ENCODE measurements around the gene AQP1.

The AQP1 gene

DNA sequence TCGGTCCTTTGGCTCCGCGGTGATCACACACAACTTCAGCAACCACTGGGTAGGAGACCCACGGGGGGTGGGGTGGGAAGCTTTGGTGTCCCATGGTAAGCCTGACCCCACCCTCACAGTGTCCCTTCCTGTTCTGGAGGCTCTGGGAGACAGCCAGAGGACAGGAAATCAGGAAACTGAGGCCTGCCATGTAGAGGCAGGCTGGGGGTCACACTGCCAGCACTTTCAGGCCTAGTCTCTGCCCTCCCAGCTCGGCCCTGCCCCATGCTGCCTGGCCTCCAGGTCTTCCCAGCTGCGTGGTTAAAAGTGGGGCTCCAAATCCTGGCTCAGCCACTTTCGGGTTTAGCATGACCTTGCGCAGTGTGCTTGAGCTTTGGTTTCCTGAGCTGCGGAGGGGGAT is 10.9 kb downstream of the AQP1 start:
- DNase-seq = no peak

DNA sequence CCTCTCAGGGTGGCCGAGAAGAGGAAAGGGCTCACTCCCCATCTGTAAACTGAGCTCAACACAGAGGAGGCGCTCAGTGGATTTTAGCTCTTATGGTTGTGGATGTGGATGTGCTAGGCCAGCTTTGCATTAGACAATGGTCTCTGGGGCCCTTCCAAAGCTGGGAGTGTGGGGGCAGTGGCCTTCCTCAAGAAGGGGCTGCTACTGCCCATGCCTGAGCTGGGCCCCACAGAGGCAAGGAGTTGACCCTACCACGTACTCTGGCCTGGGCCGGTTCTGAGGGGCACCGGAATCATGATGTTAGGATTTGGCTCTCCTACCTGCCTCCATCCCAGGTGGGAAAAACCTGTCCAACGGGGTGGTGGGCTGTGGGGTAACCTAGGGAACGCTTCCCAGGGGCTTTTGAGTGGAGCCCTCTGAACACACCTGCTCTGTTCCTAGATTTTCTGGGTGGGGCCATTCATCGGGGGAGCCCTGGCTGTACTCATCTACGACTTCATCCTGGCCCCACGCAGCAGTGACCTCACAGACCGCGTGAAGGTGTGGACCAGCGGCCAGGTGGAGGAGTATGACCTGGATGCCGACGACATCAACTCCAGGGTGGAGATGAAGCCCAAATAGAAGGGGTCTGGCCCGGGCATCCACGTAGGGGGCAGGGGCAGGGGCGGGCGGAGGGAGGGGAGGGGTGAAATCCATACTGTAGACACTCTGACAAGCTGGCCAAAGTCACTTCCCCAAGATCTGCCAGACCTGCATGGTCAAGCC is 11.5 kb downstream of the AQP1 start:
- no peak for DNase-seq

DNA sequence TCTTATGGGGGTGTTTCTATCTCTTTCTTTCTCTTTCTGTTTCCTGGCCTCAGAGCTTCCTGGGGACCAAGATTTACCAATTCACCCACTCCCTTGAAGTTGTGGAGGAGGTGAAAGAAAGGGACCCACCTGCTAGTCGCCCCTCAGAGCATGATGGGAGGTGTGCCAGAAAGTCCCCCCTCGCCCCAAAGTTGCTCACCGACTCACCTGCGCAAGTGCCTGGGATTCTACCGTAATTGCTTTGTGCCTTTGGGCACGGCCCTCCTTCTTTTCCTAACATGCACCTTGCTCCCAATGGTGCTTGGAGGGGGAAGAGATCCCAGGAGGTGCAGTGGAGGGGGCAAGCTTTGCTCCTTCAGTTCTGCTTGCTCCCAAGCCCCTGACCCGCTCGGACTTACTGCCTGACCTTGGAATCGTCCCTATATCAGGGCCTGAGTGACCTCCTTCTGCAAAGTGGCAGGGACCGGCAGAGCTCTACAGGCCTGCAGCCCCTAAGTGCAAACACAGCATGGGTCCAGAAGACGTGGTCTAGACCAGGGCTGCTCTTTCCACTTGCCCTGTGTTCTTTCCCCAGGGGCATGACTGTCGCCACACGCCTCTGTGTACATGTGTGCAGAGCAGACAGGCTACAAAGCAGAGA is 12.2 kb downstream of the AQP1 start:
- no peak for DNase-seq

DNA sequence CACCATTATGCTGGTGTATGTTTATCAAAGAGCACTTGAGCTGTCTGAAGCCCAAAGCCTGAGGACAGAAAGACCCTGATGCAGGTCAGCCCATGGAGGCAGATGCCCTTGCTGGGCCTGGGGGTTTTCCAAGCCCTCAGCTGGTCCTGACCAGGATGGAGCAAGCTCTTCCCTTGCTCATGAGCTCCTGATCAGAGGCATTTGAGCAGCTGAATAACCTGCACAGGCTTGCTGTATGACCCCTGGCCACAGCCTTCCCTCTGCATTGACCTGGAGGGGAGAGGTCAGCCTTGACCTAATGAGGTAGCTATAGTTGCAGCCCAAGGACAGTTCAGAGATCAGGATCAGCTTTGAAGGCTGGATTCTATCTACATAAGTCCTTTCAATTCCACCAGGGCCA is 13.0 kb downstream of the AQP1 start:
- DNase-seq = no peak

DNA sequence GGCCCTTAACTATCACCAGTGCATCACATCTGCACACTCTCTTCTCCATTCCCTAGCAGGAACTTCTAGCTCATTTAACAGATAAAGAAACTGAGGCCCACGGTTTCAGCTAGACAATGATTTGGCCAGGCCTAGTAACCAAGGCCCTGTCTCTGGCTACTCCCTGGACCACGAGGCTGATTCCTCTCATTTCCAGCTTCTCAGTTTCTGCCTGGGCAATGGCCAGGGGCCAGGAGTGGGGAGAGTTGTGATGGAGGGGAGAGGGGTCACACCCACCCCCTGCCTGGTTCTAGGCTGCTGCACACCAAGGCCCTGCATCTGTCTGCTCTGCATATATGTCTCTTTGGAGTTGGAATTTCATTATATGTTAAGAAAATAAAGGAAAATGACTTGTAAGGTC is 13.5 kb downstream of the AQP1 start:
- DNase-seq = no peak

DNA sequence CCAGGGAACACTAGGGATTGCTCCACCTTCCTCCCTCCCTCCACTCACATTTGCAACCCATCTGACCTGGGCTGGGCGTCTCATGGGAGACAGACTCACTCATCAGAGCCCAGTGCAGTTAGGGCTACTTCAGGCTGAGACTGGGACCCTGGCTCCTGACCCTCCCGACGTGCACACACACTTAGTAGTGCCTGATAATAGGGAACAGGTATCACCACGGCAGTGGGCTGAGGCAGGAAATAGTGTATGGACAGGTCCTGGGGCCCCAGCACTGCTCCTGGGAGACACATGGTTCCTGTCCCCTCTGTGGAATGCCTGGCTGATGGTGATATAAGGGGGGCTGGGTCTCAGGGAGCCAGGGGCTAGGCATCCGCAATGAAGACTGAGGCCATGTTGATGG is 14.3 kb downstream of the AQP1 start:
- no peak for DNase-seq

DNA sequence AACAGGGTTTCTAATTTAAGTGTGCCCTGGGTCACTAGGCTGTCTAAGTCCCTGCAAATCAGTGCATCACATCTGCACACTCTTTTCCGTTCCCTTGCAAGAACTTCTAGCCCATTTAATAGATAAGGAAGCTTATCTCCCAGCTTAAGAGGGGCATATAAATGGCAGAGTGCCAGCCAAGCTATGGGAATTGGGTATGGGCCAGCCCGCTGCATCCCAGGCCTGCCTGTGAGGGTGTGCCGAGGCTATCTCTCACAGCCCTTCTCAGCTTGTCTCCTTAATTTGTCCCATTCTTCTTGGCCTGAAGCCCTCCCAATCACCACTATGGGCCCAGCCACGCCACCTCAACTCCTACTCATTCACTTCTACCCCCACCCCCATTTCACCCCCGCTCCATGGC is 14.7 kb downstream of the AQP1 start:
- no peak for DNase-seq

DNA sequence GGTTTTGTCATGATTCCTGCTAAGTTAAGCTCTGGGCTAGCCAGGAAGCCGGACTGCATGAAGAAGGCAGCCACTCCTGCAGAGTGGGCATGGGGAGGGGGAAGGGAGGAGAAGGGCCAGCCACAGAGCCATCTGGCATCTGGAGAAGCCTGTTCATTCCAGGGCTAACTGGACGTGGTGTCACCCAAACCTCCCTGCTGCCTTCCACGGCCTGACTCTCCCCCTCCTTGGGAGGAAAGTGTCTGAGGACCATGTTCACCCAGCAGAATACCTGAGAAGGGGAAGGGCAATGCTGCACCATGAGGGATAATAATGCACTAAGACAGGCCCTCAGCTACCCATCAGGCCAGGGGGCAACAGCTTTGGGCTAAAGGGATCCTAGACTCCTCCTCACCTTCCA is 15.4 kb downstream of the AQP1 start:
- no peak for DNase-seq

DNA sequence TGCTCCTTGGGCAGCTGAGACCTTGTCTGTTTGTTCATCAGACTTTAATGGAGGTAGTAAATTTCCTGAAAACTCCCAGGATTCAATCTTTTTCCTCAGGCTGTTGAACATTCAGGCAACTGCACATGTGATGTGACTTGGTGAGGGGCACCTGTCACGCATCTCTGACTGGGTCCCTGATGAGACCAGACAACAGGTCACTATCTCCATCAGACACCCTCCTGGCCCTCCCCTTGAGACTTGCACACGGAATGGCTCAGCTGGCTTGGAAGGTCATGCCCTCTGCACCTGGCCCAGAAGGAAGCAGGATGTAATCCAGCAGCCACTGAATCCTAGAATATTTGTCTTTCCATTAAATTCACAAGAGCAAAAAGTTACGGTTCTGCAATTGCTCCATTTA is 15.9 kb downstream of the AQP1 start:
- no peak for DNase-seq

DNA sequence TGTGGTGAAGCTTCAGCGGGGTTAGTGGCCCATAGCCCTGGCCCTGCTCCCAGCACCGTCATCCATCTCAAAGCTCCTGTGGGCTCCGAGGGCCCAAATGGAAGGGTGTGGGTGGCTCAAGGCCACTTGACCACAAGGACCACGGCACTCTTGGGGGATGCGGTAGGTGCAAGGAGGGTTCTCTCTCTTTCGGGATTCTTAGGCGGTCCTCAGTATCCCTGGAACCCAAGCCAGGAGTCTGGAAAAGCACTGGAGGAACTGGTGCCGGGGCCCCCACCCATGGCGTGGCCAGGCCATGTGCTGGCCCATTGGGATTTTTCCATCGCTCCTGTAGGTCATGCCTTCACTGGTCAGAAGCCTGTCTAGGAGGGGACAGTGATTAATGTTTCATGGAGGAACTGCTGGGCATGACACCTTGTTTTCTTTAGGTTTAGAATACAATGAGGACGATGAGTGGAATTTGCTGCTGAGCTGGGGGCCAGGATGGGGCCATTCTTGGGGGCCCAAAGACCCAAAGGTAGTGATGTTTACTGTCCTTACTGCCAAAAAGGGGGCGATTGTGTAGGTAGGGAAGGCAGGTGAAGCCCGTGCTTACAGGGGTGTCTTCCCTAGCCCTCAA is 16.7 kb downstream of the AQP1 start:
- no peak for DNase-seq

DNA sequence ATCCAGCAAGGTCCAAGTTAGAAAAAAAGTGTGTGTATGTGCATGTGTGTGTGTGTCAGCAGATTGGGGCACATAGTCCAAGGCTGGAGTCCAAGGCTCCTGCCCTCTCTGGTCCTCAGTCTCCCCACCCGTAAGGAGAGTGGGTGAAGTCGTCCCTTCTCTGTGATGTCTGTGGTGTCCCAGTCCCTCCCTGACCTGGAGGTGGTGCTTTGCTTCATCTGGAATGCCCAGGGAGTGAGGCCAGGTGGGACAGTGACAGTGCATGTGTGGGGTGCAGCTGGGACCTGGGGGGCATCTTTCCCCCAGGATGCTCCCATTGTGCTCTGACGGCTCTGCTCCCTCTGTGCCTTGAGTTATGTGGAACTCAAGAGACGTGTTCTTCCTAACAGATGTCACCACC is 18.0 kb downstream of the AQP1 start:
- no peak for DNase-seq

DNA sequence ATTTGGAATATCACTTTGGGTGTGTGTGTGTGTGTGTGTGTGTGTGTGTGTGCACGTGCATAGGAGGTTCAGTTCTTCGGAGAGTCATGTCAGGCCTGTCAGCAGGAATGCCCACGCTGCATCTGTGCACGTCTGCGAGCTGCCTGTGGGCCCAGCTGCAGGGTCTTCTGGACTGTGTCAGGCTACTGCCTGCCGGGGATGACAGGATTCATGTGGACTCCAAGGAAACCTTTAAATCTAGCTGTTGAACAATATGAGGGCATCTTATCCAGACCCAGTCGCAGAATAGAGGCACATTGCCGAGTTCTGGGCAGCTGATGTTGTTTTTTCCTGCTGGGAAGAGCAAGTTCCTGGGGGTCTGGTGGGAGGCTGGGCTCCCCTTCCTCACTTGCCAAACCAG is 19.0 kb downstream of the AQP1 start:
- DNase-seq = no peak

DNA sequence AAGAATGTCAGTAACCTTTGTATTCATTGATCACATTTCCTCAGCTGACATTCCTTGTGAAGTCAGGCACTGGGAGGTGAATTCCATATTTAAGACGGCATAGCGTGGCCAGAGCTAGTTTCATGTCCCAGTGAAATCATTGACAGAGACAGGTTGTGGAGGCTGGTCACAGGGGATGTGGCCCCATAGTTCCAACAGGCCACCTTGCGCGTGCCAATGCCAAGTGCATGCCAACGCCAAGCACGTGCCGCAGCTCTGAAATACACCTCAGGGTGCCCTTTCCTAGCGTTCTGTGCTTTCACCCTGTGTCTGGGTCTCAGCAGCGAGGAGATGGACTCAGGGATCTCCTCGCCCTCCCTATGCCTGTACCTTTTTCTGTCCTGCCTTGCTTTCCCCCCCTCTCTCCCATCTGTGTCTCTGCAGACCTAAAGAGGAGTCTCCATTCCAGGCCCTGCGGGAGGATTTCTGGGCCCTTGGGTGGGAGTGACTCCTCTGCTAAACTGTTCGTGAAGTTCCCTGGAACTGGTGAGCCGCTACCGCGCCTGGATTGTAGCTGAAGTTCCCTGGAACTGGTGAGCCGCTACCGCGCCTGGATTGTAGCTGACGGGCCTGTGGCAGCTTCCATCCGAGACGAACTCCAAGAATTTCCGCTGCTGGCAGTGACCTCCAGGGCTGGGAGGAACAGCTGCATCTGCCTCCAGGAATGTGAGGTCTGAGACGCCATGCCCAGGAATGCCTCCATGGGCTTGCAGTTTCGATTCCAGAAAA is 19.7 kb downstream of the AQP1 start:
- DNase-seq = no peak

DNA sequence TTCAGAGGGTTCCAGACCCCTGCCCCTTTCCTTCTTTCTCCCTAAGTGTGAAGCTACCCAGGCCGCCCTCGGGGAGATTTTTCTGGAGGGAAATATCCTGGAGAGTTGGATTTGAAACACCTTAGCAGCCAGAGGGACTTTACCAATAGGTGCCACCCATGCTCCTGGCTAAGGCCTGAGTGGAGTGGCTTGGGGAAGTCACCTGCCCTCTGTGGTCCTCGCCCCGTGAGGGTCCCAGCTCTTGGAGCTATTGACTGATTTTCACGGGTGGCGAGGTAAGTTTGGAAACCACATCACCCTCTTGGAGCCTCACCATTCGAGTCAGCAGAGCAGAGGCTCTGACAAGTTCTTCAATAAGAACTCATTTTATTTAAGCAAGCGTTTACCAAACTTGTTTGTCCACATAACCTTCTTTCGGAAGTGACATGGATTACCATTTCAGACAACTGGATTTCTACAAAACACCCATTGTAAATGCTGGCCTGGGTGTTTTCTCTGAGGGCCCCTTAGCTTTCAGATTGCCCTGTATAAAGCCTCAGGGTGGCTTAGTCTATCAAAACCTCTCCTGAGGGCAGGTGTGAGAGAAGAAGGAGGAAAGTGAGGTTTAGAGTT is 20.4 kb downstream of the AQP1 start:
- no peak for DNase-seq

DNA sequence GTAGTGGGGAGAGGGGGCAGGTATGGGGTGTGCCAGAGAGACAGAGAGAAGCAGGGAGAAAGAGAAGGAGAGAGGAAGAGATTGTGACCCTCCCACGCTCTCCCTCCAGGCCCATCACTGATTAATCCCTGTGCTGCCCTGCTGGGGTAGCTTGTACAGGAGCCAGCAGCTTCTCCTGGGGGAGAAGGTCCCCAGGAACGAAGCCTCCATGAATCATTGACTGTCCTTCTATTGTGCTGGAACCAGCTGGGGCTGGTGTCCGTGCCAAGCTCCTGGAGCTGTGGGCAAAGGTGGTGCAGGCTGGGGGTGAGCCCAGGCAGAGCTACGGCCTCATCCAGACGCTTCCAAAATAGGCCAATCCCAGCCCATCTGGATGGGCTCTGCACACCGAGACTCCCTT is 20.9 kb downstream of the AQP1 start:
- DNase-seq = no peak

DNA sequence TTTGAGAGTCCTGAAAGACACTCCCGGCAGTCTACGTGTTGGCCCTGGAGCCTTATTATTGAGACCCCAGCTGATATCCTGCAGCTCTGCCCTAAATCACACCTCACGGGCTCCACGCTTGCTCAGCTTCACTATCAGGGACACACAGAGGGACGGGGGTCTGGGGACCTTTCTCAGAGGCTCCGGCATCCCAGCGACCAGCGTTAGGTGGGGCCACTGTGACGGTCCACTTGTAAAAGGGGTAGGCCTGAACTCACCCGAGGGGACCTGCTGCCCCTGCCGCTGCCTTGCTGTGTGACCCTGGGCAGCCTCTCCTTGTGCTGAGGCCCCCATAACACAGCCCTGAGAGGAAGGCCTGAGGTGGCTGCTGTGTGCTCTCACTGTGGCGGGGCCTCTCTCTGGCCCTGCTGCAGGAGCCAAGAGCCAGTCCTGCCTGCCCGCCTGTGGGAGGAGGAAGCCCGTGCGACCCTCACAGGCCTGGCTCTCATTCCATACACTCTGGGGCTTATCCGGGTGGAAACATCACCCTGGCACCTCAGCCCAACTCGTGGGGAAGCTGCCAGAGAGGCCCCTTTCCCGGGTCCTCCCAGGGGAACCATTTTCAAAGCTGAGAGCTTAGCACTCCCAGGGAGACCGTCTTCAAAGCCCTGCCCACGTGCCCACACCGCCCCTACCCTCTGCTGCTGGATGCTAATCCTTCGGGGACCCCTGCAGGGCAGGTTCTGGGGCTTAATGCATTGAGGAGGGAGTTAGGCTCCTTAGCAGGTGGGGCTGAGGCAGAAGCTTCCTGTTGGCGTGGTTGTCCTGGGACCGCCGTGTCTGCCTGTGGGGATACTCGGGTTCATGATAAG is 21.7 kb downstream of the AQP1 start:
- no peak for DNase-seq

DNA sequence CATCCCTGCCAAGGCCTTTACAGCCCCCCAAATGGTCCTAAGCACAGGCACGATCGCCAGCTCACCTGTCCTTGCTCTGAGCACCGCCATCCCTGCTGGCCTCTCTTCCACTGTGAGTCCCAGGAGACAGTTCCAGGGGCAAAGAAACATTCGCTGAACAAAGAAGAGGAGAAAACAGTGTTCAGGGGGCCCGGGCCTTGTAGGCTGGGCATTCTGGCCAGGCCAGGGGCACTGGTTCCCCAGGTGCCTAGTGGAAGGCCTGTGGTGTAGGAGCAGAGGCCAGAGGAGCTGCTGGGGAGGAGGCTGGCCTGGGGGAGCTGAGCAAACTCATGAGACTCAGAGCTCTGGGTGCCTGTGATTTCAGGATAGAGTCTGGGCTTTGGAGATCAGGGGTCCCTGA is 22.6 kb downstream of the AQP1 start:
- no peak for DNase-seq

DNA sequence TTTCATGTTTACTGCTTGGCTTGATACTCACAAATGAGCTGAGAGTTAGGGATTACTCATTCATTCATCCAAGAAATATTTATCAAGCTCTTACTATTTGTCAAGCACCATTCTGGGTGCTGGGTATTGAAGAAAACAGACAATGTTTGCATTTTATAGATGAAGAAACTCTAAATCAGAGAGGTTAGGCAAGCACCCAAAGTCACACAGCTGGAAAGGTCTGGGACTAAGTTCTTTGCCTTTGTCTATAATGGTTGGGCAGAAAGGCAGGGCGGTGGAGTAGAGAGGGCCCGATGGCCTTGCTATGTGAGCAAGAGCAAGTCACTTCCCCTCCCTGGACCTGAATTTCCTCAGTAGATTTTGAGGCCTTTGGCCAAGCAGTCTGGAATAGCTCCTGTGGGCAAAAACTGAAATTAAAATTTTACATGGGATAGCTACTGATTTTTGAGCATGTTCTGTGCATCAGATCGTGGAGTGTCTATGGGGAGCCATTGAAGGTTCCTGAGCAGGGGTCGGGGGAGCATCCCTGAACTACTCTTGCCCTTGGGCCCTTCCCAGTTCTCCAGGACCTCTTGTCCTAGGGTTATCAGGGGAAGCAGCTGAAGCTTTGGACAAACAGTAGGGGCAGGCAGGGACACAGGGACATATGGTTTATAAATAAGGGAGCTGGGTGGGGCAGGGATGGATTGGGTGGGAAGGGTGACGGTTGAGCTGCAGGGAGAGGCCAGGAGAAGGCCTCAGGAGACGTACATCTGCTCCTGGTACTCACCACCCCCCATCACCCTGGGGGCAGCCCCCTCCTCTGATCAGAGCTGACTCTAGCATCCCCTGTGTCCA is 23.3 kb downstream of the AQP1 start:
- DNase-seq = no peak

DNA sequence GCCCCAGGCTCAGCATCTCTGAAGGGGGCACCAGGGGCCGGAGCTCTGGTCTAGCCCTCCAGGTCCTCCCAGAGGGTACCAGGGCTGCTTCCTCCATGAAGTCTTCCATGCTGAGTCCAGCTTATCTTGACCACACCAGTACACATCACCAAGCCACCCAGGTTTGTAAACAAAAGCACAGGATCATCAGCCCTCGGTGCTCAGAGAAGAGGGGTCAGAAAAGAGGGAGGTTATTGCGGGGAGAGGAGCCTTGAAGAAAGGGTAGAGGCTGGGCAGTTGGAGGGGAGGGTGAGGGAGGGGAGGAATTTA is 23.9 kb downstream of the AQP1 start:
- no peak for DNase-seq

DNA sequence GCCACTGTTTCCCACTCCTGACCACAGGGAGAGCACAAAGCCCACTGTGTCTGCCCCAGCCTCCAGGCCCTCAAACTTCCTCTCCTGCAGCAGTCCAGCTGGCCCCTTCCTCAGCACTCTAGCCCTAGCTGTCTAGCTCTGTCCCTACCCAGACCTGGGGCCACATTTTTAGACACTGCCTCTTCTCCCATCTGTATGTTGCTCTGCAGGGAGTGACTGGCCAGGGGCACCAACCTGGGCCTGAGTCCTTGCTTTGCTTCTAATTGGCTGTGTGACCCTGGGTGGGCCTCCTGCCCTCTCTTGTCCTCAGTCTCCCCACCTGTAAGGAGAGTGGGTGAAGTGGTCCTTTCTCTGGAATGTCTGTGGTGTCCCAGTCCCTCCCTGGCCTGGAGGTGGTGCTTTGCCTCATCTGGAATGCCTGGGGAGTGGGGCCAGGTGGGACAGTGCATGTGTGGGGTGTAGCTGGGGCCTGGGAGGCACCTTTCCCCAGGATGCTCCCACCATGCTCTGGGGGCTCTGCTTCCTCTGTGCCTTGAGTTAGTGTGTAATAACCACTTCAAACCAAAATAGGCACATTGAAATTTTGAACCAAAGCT is 25.1 kb downstream of the AQP1 start:
- DNase-seq = no peak

DNA sequence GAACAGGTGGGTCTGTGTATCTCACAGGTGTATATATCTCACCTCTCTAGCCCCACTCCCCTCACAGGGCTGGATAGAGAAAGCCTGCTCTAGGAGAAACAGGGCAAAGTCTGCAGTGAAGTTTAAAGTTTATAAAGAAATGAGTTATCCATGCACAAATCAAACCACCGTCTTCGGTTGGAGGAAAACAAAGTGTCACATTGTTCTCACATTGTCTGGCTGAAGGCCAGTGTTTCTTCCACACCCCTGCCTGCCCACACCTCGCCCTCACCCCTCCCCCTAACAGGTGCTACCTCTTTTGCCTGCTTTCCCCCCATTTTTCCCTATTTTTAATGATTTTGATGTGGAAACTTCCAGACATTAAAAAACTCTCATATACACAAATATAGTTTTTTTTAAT is 25.8 kb downstream of the AQP1 start:
- no peak for DNase-seq
